LHCN-M2 (cell line): ENCODE results near the gene UBE2M. TPM values are rescaled to one million over a fixed set of nuclear protein-coding genes. Genes with fewer than 3 reads are reported as not detected.
"Not testable (repeated sequence)": the region's sequence is repeated elsewhere in the genome, so short reads cannot be mapped to it uniquely, and the experiment has no call there.

Experiments
- DNase-seq: peaks from one replicate; pipeline ENCODE4 v3.0.0-alpha.2; 2012; ENCODE audit warnings: low read depth
- polyA plus RNA-seq: library from polyadenylated mRNA; unstranded; fragments of >200 nt; gene quantifications from one replicate; pipeline ENCODE4 v1.2.1, GENCODE V29; 2012; ENCODE audit warnings: missing spikeins
- total RNA-seq: library from RNA; depleted of rRNA; stranded (reverse); fragments of >200 nt; gene quantifications from 2 replicates; pipeline ENCODE4 v1.2.3, GENCODE V29; 2014; rRNA removed

Gene UBE2M
- total RNA-seq, result 66.9 and 73.9 TPM in 2 replicates
- polyA plus RNA-seq, result 118 TPM

GRCh38 chr19:58558066-58558622 is at the start of gene UBE2M:
UBE2M (minus strand) TSS chr19:58558611; CDS start chr19:58558381, 230 bp downstream.
- DNase-seq, result peak; percentile 17

DNA sequence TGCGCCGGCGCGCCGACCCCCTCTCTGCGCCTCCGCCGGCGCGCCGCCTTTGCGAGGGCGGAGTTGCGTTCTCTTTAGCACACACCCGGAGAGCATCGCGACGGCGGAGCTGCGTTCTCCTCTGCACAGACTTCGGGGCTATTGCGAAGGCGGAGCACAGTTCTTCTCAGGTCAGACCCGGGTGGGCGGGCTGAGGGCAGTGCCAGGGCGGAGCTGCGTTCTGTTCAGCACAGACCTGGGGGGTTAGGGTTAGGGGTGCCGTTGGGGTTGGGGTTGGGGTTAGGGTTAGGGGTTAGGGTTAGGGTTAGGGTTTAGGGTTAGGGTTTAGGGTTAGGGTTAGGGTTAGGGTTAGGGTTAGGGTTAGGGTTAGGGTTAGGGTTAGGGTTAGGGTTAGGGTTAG is 48.8 kb upstream of the UBE2M start:
- not testable (repeated sequence) for DNase-seq

DNA sequence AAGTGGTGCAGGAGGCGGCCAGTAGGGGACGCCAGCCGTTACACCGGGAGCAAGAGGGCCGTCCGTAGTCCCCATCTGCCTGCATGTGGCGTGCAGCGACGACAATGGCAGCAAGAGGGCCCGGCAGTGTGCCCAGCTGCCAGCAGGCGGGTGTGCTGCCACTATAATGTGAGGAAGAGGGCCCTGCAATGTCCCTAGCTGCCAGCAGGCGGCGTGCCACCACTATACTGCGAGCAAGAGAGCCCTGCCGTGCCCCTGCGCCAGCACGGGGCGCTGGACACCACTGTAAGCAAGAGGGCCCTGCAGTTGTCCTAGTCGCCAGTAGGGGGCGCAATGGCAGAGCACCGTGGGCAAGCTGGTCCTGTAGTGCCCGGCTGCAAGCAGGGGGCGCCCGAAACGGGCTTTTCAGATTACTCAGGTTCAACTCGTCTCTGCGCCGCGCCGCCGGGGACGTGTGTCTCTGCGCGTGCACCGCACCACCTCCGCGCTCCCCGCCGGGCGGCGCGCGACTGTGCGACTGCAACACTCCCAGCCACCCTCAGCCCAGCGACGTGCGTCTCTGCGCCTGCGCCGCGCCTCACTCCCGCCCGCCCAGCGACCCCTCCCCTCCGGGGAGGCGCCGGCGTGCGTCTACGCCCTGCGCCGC is 48.0 kb upstream of the UBE2M start:
- not testable (repeated sequence) for DNase-seq

DNA sequence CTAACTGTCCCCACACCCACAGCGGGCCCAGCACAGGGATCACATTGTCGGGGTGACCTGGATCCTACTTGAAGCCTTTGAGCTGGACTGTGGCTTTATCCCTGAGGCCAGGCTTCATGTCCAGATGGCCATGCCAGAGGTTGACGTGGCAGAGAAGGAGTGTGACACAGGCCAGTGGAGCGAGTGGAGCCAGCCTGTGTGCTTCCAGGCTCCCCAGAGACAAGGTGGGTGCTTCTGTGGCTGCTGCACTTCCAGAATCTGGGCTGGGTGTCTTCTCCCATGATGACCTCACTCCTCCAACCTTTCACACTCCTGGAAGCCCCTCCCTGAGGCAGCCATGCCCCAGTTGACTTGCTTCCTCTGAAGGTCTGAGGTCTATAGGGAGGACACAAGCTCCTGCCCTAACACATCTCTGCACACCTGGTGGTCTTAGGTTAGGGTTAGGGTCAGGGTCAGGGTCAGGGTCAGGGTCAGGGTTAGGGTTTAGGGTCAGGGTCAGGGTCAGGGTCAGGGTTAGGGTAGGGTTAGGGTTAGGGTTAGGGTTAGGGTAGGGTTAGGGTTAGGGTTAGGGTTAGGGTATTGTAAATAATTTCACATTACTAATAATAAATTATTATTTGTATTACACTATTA is 27.8 kb upstream of the UBE2M start:
- no peak for DNase-seq

GRCh38 chr19:58585442-58586132 is 27.2 kb upstream of the UBE2M start:
- no peak for DNase-seq

DNA sequence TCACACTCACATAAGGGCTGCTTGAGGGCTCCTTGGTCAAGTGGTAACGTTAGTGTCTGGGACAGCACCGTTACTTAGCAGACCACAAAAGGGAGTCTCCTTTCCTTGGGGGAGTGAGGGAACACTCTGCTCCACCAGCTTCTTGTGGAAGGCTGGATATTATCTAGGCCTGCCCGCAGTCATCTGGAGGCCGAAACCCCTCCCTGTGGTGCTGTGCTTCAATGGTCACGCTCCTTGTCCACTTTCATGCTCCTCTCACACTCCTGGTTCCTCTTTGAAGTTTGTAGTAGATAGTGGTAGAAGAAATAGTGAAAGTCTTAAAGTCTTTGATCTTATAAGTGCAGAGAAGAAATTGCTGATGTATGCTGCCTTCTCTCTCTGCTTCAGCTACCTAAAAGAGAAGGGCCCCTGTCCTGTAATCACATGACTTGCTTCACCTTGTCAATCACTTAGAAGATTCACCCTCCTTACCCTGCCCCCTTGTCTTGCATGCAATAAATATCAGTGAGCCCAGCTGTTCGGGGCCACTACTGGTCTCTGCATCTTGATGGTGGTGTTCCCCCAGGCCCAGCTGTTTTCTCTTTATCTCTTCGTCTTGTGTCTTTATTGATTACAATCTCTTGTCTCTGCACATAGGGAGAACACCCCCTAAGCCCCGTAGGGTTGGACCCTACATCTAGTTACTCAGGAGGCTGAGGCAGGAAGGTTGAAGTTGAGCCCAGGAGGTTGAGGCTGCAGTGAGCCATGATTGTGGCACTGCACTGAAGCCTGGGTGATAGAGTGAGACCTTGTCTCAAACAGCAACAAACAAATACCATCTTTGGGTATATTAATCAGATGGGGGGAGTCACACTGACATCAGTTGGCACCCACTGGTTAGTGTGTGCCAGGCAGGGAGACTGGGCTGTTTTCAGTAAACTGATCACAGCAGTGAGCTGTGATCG is 26.4 kb upstream of the UBE2M start:
- no peak for DNase-seq

DNA sequence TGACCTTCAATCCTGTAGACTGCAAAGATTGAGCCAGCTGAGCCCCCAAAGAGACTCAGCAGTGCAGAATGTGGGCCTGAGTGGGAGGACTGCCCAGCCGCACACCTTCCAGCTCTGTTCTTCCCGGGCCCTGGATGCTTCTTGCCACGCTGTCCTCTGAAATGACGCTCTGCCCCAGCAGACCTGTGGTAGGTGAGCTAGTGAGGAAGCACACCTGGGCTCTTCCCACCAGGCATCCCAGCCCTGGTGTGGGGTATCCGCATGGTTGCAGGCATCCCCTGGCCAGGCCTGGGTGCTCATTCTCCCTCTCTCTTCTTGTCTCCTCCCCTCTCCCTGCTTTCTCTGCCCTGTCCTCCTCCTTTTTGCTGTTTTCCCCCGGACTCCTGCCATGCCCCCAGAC is 24.6 kb upstream of the UBE2M start:
- no peak for DNase-seq

DNA sequence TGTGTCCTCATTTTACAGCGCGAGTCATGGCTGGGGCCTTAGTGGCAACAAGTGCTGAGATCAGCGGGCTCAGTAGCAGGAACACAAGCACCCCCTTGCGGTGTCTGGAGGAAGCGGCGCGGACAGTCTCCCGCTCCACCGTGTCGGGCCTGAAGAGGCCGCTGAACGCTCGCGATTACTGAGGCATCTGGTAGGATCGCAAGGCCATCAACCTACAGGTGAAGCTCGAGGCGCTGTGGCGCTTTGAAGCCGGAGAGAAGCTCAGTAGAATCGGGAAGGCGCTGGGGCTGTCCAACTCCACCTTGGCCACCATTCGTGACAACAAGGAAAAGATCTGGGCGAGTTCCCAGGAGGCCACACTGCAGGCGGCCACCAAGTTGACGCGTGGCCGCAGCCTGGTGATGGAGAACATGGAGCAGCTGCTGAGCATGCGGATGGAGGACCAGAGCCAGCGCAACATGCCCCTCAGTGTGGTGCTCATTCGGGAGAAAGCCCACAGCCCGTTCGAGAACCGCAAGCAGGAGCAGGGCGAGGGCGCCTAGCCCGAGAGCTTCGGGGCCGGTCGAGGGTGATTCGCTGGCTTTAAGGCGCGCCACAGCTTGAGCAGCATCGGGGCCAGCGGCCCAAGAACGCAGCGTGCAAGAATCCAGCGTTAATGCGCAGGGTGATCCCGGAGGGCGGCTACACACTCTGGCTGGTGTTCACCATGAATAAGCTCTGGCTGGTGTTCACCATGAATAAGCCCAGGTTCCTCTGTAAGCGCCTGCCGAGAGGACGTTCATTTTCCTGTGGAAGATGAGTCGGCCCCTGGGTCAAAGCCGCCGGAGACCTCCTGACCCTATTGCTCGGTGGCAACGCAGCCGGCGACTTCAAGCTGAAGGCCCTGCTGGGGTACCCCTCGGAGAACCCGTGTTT is 23.1 kb upstream of the UBE2M start:
- DNase-seq, result peak; percentile 89

- DNase-seq, result no peak
These were observed 21.2 kb upstream of the UBE2M start for GRCh38 chr19:58579473-58580142.

DNA sequence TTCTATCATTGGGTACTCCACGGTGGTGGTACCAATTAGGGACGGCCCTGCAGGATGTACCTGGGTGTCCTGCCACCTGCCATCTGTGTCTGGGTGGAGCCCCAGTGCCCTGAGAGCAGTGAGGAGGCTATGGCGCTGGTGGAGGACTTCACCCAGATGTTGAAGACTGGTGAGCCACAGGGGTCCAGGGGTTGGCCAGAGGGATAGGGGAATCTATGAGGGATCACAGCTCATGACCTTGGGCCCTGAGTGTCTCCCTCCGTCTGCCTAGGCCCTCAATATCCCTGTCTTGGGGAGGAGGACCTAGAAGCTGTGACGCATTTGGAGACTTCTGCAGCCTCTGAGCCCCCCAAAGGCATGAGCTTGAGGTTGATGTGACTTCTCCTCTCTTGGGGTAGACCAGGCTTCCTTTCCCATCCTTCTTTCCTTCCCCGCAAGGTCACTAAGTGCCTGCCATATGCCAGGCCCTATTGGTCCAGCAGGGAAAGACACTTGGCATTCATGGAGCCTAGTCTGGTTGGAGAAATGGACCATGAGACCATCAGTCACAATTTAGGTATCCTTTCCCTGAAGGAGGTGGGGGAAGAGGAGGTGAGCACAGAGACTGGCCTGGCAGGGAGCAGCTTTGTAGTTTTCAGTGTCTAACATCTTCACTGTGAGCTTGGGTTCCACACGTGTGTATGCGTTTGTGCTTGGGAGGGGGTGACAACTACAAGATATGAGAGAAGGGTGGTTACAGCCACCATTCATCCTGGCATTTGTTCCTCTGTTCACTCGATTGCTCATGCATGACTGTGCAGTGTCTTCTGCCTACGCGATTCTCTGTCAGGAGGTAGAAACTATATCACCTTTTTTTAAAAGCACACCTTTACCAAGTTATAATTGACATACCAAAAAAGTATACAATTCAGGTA is 19.9 kb upstream of the UBE2M start:
- DNase-seq, result no peak

GRCh38 chr19:58577581-58577980 is 19.2 kb upstream of the UBE2M start:
- DNase-seq, result not testable (repeated sequence)

- DNase-seq, result peak; percentile 91
These were observed 17.0 kb upstream of the UBE2M start for GRCh38 chr19:58575183-58576041.

DNA sequence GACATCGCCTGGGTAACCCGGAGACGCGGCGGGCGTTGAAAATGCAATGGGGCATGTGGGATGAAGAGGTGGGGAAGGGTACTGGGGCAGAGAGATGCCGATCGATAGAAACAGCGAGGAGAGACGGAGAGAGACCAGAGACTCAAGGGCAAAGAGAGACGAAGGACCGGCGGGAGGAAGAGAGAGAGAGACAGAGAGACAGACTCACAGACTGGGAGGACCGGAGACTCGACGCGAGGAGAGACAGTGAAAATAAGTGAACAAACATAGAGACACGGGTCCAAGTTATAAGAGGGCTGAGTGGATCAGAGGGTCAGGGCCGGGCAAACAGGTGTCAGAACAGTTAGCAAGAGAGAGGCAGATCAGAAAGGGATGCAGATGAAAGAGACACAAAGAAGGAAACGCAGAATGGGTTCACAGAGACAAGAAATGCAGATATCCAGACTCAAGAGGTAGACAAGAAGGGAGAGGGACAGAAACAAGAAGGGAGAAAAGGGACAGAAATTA is 15.3 kb upstream of the UBE2M start:
- no peak for DNase-seq

- DNase-seq, result peak; percentile 100
These were observed 14.6 kb upstream of the UBE2M start, which contains the start of gene MZF1 for GRCh38 chr19:58572818-58573657. MZF1 (minus strand) TSS chr19:58573335; CDS start chr19:58571389, 1,946 bp downstream.

- no peak for DNase-seq
These were observed 13.8 kb upstream of the UBE2M start for GRCh38 chr19:58572026-58572817.
